ENCODE data around the gene ZNF516.

The ZNF516 gene

DNA sequence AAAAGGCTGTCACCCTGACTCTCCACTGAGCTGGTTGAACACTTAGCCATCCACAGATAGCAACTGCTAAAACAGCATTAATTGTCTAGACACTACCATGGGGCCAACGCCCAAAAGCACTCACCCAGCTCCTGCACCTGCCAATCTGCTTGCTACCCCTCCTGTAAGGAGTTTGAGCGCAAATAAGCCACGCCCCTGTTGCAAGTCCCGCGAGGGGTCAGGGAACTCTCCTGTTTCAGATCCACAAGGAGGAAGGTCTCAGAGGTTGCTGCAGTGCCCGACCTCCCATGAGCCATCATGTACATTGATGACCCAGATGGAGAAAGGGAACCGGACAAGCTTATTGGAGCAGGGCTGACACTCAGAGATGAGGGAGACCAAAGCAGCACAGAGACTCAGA is 106.8 kb downstream of the ZNF516 start:
- no peak for TF ChIP-seq CTCF (IDR thresholded peaks at IDR 0.05; ENCODE audit: low read depth, low read length)
- no peak overlapping the region for H3K4me3 ChIP-seq (ENCODE audit: low read depth, low read length)

DNA sequence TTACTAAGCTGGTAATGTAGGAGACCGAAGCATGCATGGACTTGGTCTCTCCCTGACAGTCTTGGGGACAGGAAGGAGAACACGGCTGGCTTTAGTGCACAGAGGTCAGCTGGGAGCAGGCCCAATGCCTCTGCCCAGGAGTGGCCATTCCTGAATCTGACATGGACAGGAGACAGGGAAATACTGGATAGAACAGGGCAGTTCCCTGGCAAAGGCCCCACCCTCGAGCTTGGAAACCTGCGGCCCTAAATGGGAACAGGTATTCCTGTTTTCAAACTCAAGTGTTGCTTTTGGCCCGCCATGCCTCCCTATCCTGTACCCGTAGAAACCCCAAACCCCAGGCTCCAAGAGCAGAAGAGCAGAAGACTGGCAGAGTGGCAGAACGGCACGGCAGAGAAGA is 107.4 kb downstream of the ZNF516 start:
- no peak for TF ChIP-seq CTCF (IDR thresholded peaks at IDR 0.05; ENCODE audit: low read depth, low read length)
- no peak overlapping the region for H3K4me3 ChIP-seq (ENCODE audit: low read depth, low read length)

GRCh38 chr18:76386886-76387285 is 108.2 kb downstream of the ZNF516 start:
- TF ChIP-seq CTCF (IDR thresholded peaks at IDR 0.05; ENCODE audit: low read depth, low read length), result no peak
- no peak overlapping the region for H3K4me3 ChIP-seq (ENCODE audit: low read depth, low read length)

DNA sequence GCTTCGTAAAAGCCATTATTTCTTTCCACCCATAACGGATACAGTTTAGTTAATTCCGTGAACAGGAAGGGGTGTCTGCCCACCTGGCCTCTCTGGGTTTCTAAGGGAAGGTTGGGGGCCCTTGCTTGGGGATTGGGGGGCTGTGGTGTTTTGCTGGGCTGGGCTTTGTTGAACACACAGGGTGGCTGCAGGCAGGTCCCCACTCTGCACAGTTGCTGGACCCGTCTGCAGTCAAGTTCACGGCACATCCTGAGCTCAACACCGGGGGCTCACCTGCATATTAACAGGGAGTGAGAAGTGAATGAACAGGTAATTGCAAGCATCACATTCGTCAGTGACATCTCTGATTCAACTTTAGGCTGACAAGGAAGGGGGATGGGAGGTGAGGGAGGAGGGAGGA is 109.0 kb downstream of the ZNF516 start:
- no peak for TF ChIP-seq CTCF (IDR thresholded peaks at IDR 0.05; ENCODE audit: low read depth, low read length)
- no peak overlapping the region for H3K4me3 ChIP-seq (ENCODE audit: low read depth, low read length)

GRCh38 chr18:76385681-76385975 is 109.4 kb downstream of the ZNF516 start:
- TF ChIP-seq CTCF (IDR thresholded peaks at IDR 0.05; ENCODE audit: low read depth, low read length), result no peak
- no peak overlapping the region for H3K4me3 ChIP-seq (ENCODE audit: low read depth, low read length)

DNA sequence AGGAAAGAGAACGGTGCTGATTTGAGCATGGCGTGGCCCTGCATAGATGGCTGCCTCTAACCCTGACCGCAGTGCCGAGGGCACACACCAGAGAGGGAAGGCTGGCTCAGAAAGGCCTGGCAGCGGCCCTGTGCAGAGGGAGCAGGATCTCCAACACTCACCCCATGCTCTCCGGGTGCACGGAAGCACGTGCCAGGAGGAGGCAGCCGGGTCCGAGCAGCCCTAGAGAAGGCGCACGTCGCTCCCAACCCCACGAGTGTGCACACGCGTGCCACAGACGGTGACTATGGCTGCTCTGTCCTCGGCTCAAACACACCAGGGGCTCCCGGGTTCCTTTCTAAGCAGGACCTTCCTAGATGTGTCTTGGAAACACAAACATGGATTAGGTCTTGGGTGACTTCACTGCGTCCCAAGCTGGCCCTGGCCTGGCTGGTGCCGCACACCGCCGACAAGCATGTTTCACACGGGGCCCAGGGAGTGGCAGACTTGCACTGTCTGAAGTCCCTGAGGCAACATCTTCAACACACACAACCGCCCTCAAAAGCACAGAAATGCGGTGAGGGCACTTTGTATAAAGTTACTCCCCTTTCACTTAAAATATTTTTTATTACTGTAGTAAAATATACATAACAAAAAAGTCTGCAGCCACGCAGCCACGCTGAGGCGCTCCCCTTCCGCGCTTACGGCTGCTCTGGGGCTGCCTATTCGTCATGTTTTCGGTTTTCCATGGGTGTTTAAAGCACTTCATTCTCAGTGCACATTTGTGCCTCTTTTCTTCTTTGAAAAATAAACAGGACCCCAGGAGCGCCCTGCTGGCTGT is 110.0 kb downstream of the ZNF516 start:
- H3K4me3 ChIP-seq (ENCODE audit: low read depth, low read length), result no peak overlapping the region
- TF ChIP-seq CTCF (IDR thresholded peaks at IDR 0.05; ENCODE audit: low read depth, low read length), result no peak

- H3K4me3 ChIP-seq (ENCODE audit: low read depth, low read length), result no peak overlapping the region
- TF ChIP-seq CTCF (IDR thresholded peaks at IDR 0.05; ENCODE audit: low read depth, low read length), result no peak
These were observed 110.8 kb downstream of the ZNF516 start for GRCh38 chr18:76384114-76384790.
